IMR-90 (cell line): ENCODE measurements around the gene MLLT10. TPM values are rescaled to one million over a fixed set of nuclear protein-coding genes. Genes with fewer than 3 reads are reported as not detected.

ENCODE experiments used
- ATAC-seq: fragments of 200-7000 bp; cut with Tn5 transposase; 2 replicates; pipeline ENCODE4 v1.9.1; 2020; ENCODE audit warnings: low read depth, mild to moderate bottlenecking, moderate library complexity
- BruUV-seq: library from RNA; stranded (reverse); fragments of 400-500 nt; replicated peaks from 2 replicates; lab custom pipeline; 2021; lab: Mats Ljungman, UMichigan
- CTCF ChIA-PET: fragments of 300-600 bp; formaldehyde crosslinking; extraction: SDS; loops from one replicate; lab custom pipeline; 2021; ENCODE audit warnings: antibody characterized with exemption; lab: Yijun Ruan, JAX
- POLR2A ChIA-PET: fragments of 300-600 bp; sonication (Branson Sonifier 250); formaldehyde crosslinking; loops from one replicate; lab custom pipeline; 2022; ENCODE audit warnings: antibody characterized with exemption; ENCODE audit not compliant: unreplicated experiment; lab: Charles Lee
- DNase-seq: peaks from one replicate; pipeline ENCODE4 v3.0.0; 2013
- H2AFZ ChIP-seq: replicated peaks from 2 replicates; pipeline ENCODE3; 2013; ENCODE audit warnings: low read length, mild to moderate bottlenecking; ENCODE audit not compliant: poor library complexity
- H2AK5ac ChIP-seq: 2 replicates; pipeline ENCODE4 v1.6.1; 2013; ENCODE audit warnings: low read depth, low read length, inconsistent platforms
- H2AK9ac ChIP-seq: replicated peaks from 2 replicates; pipeline ENCODE3; 2013; ENCODE audit warnings: mild to moderate bottlenecking, low read depth, low read length, moderate library complexity; ENCODE audit not compliant: poor library complexity
- H2BK120ac ChIP-seq: 2 replicates; pipeline ENCODE4 v1.6.1; 2013; ENCODE audit warnings: low read depth, low read length, inconsistent platforms
- H2BK15ac ChIP-seq: 3 replicates; pipeline ENCODE4 v1.6.1; 2013; ENCODE audit warnings: low read depth, low read length, inconsistent platforms
- H2BK20ac ChIP-seq: 2 replicates; pipeline ENCODE4 v1.6.1; 2013; ENCODE audit warnings: low read depth, mild to moderate bottlenecking, inconsistent platforms, low read length, moderate library complexity
- H2BK5ac ChIP-seq: 2 replicates; pipeline ENCODE4 v1.6.1; 2013; ENCODE audit warnings: mild to moderate bottlenecking, low read depth, low read length, inconsistent platforms; ENCODE audit not compliant: poor library complexity, severe bottlenecking
- H3K14ac ChIP-seq: replicated peaks from 2 replicates; pipeline ENCODE4 v1.6.1; 2013; ENCODE audit warnings: low read depth, low read length, inconsistent platforms
- H3K18ac ChIP-seq: 2 replicates; pipeline ENCODE4 v1.6.1; 2013; ENCODE audit warnings: low read depth, low read length, control low read depth
- H3K23ac ChIP-seq: 2 replicates; pipeline ENCODE4 v1.6.1; 2013; ENCODE audit warnings: low read depth, low read length, inconsistent platforms
- H3K27ac ChIP-seq: 2 replicates; pipeline ENCODE4 v1.5.1; 2013; ENCODE audit warnings: mild to moderate bottlenecking, control low read depth, low read length; ENCODE audit not compliant: insufficient read depth
- H3K27me3 ChIP-seq: 2 replicates; pipeline ENCODE4 v1.6.1; 2013; ENCODE audit warnings: low read length; ENCODE audit not compliant: control insufficient read depth, insufficient read depth
- H3K36me3 ChIP-seq: 2 replicates; pipeline ENCODE4 v1.6.1; 2013; ENCODE audit warnings: low read length, mixed read lengths; ENCODE audit not compliant: control insufficient read depth, insufficient read depth
- H3K4ac ChIP-seq: 2 replicates; pipeline ENCODE4 v1.6.1; 2013; ENCODE audit warnings: low read depth, low read length, inconsistent platforms
- H3K4me1 ChIP-seq: 2 replicates; pipeline ENCODE4 v1.6.1; 2013; ENCODE audit warnings: low read length, mixed read lengths; ENCODE audit not compliant: control insufficient read depth, insufficient read depth
- H3K4me2 ChIP-seq: 2 replicates; pipeline ENCODE4 v1.6.1; 2013; ENCODE audit warnings: low read depth, mild to moderate bottlenecking, control low read depth, low read length, moderate library complexity
- H3K4me3 ChIP-seq: 2 replicates; pipeline ENCODE4 v1.5.1; 2013; ENCODE audit warnings: low read depth, mild to moderate bottlenecking, control low read depth, low read length, moderate library complexity; ENCODE audit not compliant: insufficient read depth
- H3K56ac ChIP-seq: 2 replicates; pipeline ENCODE4 v1.6.1; 2013; ENCODE audit warnings: low read length, inconsistent platforms; ENCODE audit not compliant: insufficient read depth; ENCODE audit errors: extremely low read depth
- H3K79me1 ChIP-seq, 2 experiments: 2 replicates each; pipeline ENCODE4 v1.6.1; 2013; ENCODE audit warnings: low read length in 2 of 2, inconsistent platforms in 1 of 2, low read depth in 1 of 2
- H3K9ac ChIP-seq: 2 replicates; pipeline ENCODE4 v1.6.1; 2013; ENCODE audit warnings: low read depth, low read length, control low read depth
- H3K9me1 ChIP-seq: 2 replicates; pipeline ENCODE4 v1.6.1; 2013; ENCODE audit warnings: low read length, inconsistent platforms; ENCODE audit not compliant: insufficient read depth
- H3K9me3 ChIP-seq: 2 replicates; pipeline ENCODE4 v1.6.1; 2013; ENCODE audit warnings: low read length; ENCODE audit not compliant: control insufficient read depth, insufficient read depth
- H4K20me1 ChIP-seq: 2 replicates; pipeline ENCODE4 v1.6.1; 2013; ENCODE audit warnings: low read length, inconsistent platforms; ENCODE audit not compliant: insufficient read depth
- H4K5ac ChIP-seq: 2 replicates; pipeline ENCODE4 v1.6.1; 2013; ENCODE audit warnings: mild to moderate bottlenecking, low read depth, low read length, control low read depth
- H4K8ac ChIP-seq, 2 experiments: 2 replicates each; pipeline ENCODE4 v1.6.1; 2013; ENCODE audit warnings: low read depth in 2 of 2, low read length in 2 of 2, control low read depth in 1 of 2, inconsistent platforms in 1 of 2
- H4K91ac ChIP-seq: 2 replicates; pipeline ENCODE4 v1.6.1; 2013; ENCODE audit warnings: low read depth, low read length, inconsistent platforms; ENCODE audit not compliant: insufficient read depth
- CHD1 ChIP-seq: IDR thresholded peaks from 2 replicates; pipeline ENCODE4 v1.6.1; 2012; ENCODE audit warnings: low read depth, low read length, improper control_type of control experiment
- CTCF ChIP-seq: conservative IDR thresholded peaks from 2 replicates; pipeline ENCODE4 v1.5.1; 2012; ENCODE audit warnings: mild to moderate bottlenecking, low read depth, low read length, improper control_type of control experiment
- MAFK ChIP-seq: IDR thresholded peaks from 2 replicates; pipeline ENCODE4 v1.6.1; 2012; ENCODE audit warnings: low read depth, low read length, improper control_type of control experiment
- MAZ ChIP-seq: IDR thresholded peaks from 2 replicates; pipeline ENCODE4 v1.6.1; 2012; ENCODE audit warnings: low read depth, mild to moderate bottlenecking, low read length, improper control_type of control experiment, moderate library complexity, borderline replicate concordance
- MXI1 ChIP-seq: IDR thresholded peaks from 2 replicates; pipeline ENCODE4 v1.6.1; 2012; ENCODE audit warnings: low read depth, mild to moderate bottlenecking, low read length, moderate library complexity, borderline replicate concordance
- POLR2A ChIP-seq: IDR thresholded peaks from 2 replicates; pipeline ENCODE4 v1.6.1; 2012; ENCODE audit warnings: mild to moderate bottlenecking, low read depth, low read length
- RAD21 ChIP-seq: IDR thresholded peaks from 2 replicates; pipeline ENCODE4 v1.6.1; 2012; ENCODE audit warnings: low read length, improper control_type of control experiment
- RFX5 ChIP-seq: IDR thresholded peaks from 2 replicates; pipeline ENCODE4 v1.8.0; 2012; ENCODE audit warnings: low read depth, mild to moderate bottlenecking, low read length, moderate library complexity
- SMC3 ChIP-seq: fragments of 150-350 bp; IDR thresholded peaks from 2 replicates; pipeline ENCODE4 v1.6.1; 2016; ENCODE audit warnings: low read depth, mild to moderate bottlenecking, antibody characterized with exemption, low read length, moderate library complexity
- USF2 ChIP-seq: fragments of 150-350 bp; IDR thresholded peaks from 2 replicates; pipeline ENCODE4 v1.6.1; 2017; ENCODE audit warnings: mild to moderate bottlenecking, antibody characterized with exemption, low read length, low read depth
- WGBS, 2 experiments: methylation state at CpG; one replicate each; pipeline versions ENCODE4 v1.1.5 to v1.1.7; 2013; ENCODE audit warnings: missing lambda C conversion rate in 2 of 2; ENCODE audit not compliant: insufficient read length in 1 of 2; ENCODE audit errors: extremely low coverage in 2 of 2; 5-methylcytosine and 5-hydroxymethylcytosine counted together
- dilution Hi-C: fragments of 300-500 bp; cut with HindIII; formaldehyde crosslinking; loops from one replicate; pipeline ENCODE4 v1.14.3; 2018; ENCODE audit warnings: low sequenced_read_pairs; ENCODE audit not compliant: unreplicated experiment
- in situ Hi-C: fragments of 300-500 bp; cut with MboI; formaldehyde crosslinking; loops from 3 replicates; pipeline ENCODE4 v1.14.3; 2019; ENCODE audit warnings: low sequenced_read_pairs, inconsistent platforms, mixed read lengths
- intact Hi-C: fragments of 100-400 bp; cut with micrococcal nuclease; formaldehyde crosslinking; loops from 2 replicates; pipeline ENCODE4 v1.10.0; 2022
- polyA plus RNA-seq, 3 experiments: library from polyadenylated mRNA; depleted of rRNA; stranded (reverse); fragments of >200 nt; gene quantifications; 2 replicates each; pipeline ENCODE4 v1.2.3, GENCODE V29; 2012; ENCODE audit warnings: low replicate concordance in 1 of 3
- total RNA-seq: library from RNA; depleted of rRNA; stranded (reverse); fragments of >200 nt; gene quantifications from 2 replicates; pipeline ENCODE4 v1.2.3, GENCODE V29; 2012

Gene MLLT10
- total and polyA plus RNA-seq, 2 of the 4 experiments (the other 2 are of a cell fraction) = 22.5 to 29.0 TPM

GRCh38 chr10:21758239-21758638, 224.2 kb downstream of the MLLT10 start:
- intact Hi-C loops = no loop called here
- POLR2A ChIA-PET = no interaction called here
- H3K14ac ChIP-seq = no peak overlapping the region
- no peak overlapping the region for H3K18ac ChIP-seq
- no peak overlapping the region for H2BK20ac ChIP-seq
- H3K9me1 ChIP-seq = no peaks in the 10 kb centered on the region
- DNase-seq (no peak), ATAC-seq (no peak)
- no peak overlapping the region for H3K4me3 ChIP-seq
- H4K20me1 ChIP-seq = no peaks in the 10 kb centered on the region
- H3K23ac ChIP-seq = no peak overlapping the region
- H4K8ac ChIP-seq = no peak overlapping the region
- BruUV-seq = no TSS peak
- no peak overlapping the region for H3K27ac ChIP-seq
- H4K91ac ChIP-seq = no peak overlapping the region
- no peak overlapping the region for H3K56ac ChIP-seq
- no peaks in the 10 kb centered on the region for H3K9me3 ChIP-seq
- H2AK5ac ChIP-seq = no peak overlapping the region
- CTCF ChIA-PET = no interaction called here
- H3K36me3 ChIP-seq = peaks cover 5% of the 10 kb centered on the region
- no peak overlapping the region for H3K4me2 ChIP-seq
- no peak overlapping the region for H2BK5ac ChIP-seq
- H3K79me1 ChIP-seq = no peaks in the 10 kb centered on the region
- H3K4ac ChIP-seq = no peak overlapping the region
- no peak overlapping the region for H3K9ac ChIP-seq
- TF ChIP-seq CTCF (no peak), RAD21 (no peak), MAZ (no peak), MAFK (no peak), MXI1 (no peak), USF2 (no peak), CHD1 (no peak), SMC3 (no peak), POLR2A (no peak), RFX5 (no peak)
- H2AK9ac ChIP-seq = no peak overlapping the region
- H3K27me3 ChIP-seq = no peaks in the 10 kb centered on the region
- 75% methylated on average over 11 of the region's 14 CpGs; no CpG with 5 or more reads in 1 of the 2 experiments for WGBS, 2 experiments
- no peak overlapping the region for H2BK15ac ChIP-seq
- no peaks in the 10 kb centered on the region for H3K4me1 ChIP-seq
- in situ Hi-C loops = no loop called here
- no peak overlapping the region for H4K5ac ChIP-seq
- dilution Hi-C loops = no loop called here
- H2BK120ac ChIP-seq = no peak overlapping the region
- no peak overlapping the region for H2AFZ ChIP-seq
